HG03457 (cell line): ENCODE measurements around the gene SRRM3.
"Not testable (repeated sequence)": the region's sequence is repeated elsewhere in the genome, so short reads cannot be mapped to it uniquely, and the experiment has no call there.

Source experiments
- ATAC-seq: cut with Tn5 transposase; IDR thresholded peaks from one replicate; pipeline ENCODE4 v1.9.1; 2021; ENCODE audit warnings: moderate number of reproducible peaks; ENCODE audit not compliant: unreplicated experiment

Gene SRRM3

GRCh38 chr7:76260171-76260703, 58.5 kb downstream of the SRRM3 start:
- ATAC-seq: no peak

GRCh38 chr7:76261329-76261728, 59.6 kb downstream of the SRRM3 start:
- ATAC-seq: no peak

GRCh38 chr7:76261931-76262330, 60.2 kb downstream of the SRRM3 start:
- no peak for ATAC-seq

GRCh38 chr7:76262683-76263402, 61.1 kb downstream of the SRRM3 start:
- no peak for ATAC-seq

GRCh38 chr7:76265299-76265698, 63.6 kb downstream of the SRRM3 start:
- no peak for ATAC-seq

- no peak for ATAC-seq
Observed at GRCh38 chr7:76267107-76267893, 65.6 kb downstream of the SRRM3 start.

- ATAC-seq: no peak
Observed at GRCh38 chr7:76267894-76268183, 66.1 kb downstream of the SRRM3 start.

GRCh38 chr7:76268376-76268775, 66.7 kb downstream of the SRRM3 start:
- no peak for ATAC-seq

- no peak for ATAC-seq
Observed at GRCh38 chr7:76269895-76270294, 68.2 kb downstream of the SRRM3 start.

- not testable (repeated sequence) for ATAC-seq
Observed at GRCh38 chr7:76271384-76271783, 69.7 kb downstream of the SRRM3 start.

- ATAC-seq: no peak
Observed at GRCh38 chr7:76272142-76272541, 70.4 kb downstream of the SRRM3 start.

- no peak for ATAC-seq
Observed at GRCh38 chr7:76272851-76273497, 71.3 kb downstream of the SRRM3 start.

GRCh38 chr7:76273503-76273902, 71.8 kb downstream of the SRRM3 start:
- no peak for ATAC-seq

GRCh38 chr7:76278540-76278939, 76.8 kb downstream of the SRRM3 start:
- no peak for ATAC-seq

- ATAC-seq: no peak
Observed at GRCh38 chr7:76280408-76280807, 78.7 kb downstream of the SRRM3 start.

GRCh38 chr7:76281006-76281705, 79.5 kb downstream of the SRRM3 start:
- ATAC-seq: no peak

GRCh38 chr7:76281706-76282343, 80.1 kb downstream of the SRRM3 start:
- ATAC-seq: no peak

GRCh38 chr7:76282344-76283253, 80.9 kb downstream of the SRRM3 start:
- no peak for ATAC-seq

- no peak for ATAC-seq
Observed at GRCh38 chr7:76283254-76284159, 81.8 kb downstream of the SRRM3 start.
